ENCODE data around the gene ASPA. TPM values are rescaled to one million over a fixed set of nuclear protein-coding genes. Genes with fewer than 3 reads are reported as not detected.
"Not testable (repeated sequence)": the region's sequence is repeated elsewhere in the genome, so short reads cannot be mapped to it uniquely, and the experiment has no call there.

The ASPA gene
- total and polyA plus RNA-seq, 7 donors: 0.68 to 4.8 (median 2.9) TPM

GRCh38 chr17:3440451-3440850, 35.3 kb upstream of the ASPA start:
- no peak overlapping the region for H3K4me3 ChIP-seq
- no peaks in the 10 kb centered on the region for H3K36me3 ChIP-seq (ENCODE audit: insufficient read depth in 1 of 2, low read depth in 1 of 2)
- no peaks in the 10 kb centered on the region for H3K4me1 ChIP-seq
- ATAC-seq (no peak), DNase-seq (no peak)
- 68 to 85% (median 70%) methylated on average over 2 of the region's 2 CpGs for WGBS, 3 donors
- no peak overlapping the region for H3K27ac ChIP-seq
- no peaks in the 10 kb centered on the region for H3K9me3 ChIP-seq
- peaks cover 0 to 5% (median 0%) of the 10 kb centered on the region in 3 donors for H3K27me3 ChIP-seq (ENCODE audit: insufficient read depth in 3 of 3, low read length in 2 of 3)
- TF ChIP-seq, protein P1, sequence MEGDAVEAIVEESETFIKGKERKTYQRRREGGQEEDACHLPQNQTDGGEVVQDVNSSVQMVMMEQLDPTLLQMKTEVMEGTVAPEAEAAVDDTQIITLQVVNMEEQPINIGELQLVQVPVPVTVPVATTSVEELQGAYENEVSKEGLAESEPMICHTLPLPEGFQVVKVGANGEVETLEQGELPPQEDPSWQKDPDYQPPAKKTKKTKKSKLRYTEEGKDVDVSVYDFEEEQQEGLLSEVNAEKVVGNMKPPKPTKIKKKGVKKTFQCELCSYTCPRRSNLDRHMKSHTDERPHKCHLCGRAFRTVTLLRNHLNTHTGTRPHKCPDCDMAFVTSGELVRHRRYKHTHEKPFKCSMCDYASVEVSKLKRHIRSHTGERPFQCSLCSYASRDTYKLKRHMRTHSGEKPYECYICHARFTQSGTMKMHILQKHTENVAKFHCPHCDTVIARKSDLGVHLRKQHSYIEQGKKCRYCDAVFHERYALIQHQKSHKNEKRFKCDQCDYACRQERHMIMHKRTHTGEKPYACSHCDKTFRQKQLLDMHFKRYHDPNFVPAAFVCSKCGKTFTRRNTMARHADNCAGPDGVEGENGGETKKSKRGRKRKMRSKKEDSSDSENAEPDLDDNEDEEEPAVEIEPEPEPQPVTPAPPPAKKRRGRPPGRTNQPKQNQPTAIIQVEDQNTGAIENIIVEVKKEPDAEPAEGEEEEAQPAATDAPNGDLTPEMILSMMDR (IDR thresholded peaks at IDR 0.05): no peak
- intact Hi-C loops (cut with DNase I): no loop called here

- H3K27me3 ChIP-seq (ENCODE audit: insufficient read depth in 3 of 3, low read length in 2 of 3): no peaks in the 10 kb centered on the region
- no peak overlapping the region for H3K4me3 ChIP-seq
- H3K36me3 ChIP-seq (ENCODE audit: insufficient read depth in 1 of 2, low read depth in 1 of 2): no peaks in the 10 kb centered on the region
- ATAC-seq (no peak), DNase-seq (no peak)
- TF ChIP-seq, protein P1 (IDR thresholded peaks at IDR 0.05): no peak
- H3K27ac ChIP-seq: no peak overlapping the region
- intact Hi-C loops (cut with DNase I): no loop called here
- 57 to 63% (median 61%) methylated on average over 2 of the region's 2 CpGs for WGBS, 3 donors
- H3K9me3 ChIP-seq: no peaks in the 10 kb centered on the region
- no peaks in the 10 kb centered on the region for H3K4me1 ChIP-seq
These were observed 28.2 kb upstream of the ASPA start for GRCh38 chr17:3447625-3448024.

- Histone ChIP-seq H3K9me3 (no peaks in the 10 kb centered on the region), H3K27ac (no peak overlapping the region), H3K36me3 (ENCODE audit: insufficient read depth in 1 of 2, low read depth in 1 of 2) (no peaks in the 10 kb centered on the region), H3K27me3 (ENCODE audit: insufficient read depth in 3 of 3, low read length in 2 of 3) (no peaks in the 10 kb centered on the region), H3K4me1 (no peaks in the 10 kb centered on the region), H3K4me3 (no peak overlapping the region)
- 48 to 54% (median 51%) methylated on average over 2 of the region's 2 CpGs for WGBS, 3 donors
- TF ChIP-seq, protein P1 (IDR thresholded peaks at IDR 0.05): no peak
- ATAC-seq: no peak
- DNase-seq: no peak
- intact Hi-C loops (cut with DNase I): no loop called here
These were observed 27.6 kb upstream of the ASPA start for GRCh38 chr17:3448059-3448665.

- 77 to 88% (median 81%) methylated on average over 1 of the region's 1 CpG for WGBS, 3 donors
- H3K36me3 ChIP-seq (ENCODE audit: insufficient read depth in 1 of 2, low read depth in 1 of 2); H3K4me1 ChIP-seq; H3K27me3 ChIP-seq (ENCODE audit: insufficient read depth in 3 of 3, low read length in 2 of 3); ATAC-seq; DNase-seq; H3K4me3 ChIP-seq; H3K27ac ChIP-seq; H3K9me3 ChIP-seq; intact Hi-C loops (cut with DNase I): not testable (repeated sequence)
These were observed 9.4 kb upstream of the ASPA start for GRCh38 chr17:3466355-3466754.

DNA sequence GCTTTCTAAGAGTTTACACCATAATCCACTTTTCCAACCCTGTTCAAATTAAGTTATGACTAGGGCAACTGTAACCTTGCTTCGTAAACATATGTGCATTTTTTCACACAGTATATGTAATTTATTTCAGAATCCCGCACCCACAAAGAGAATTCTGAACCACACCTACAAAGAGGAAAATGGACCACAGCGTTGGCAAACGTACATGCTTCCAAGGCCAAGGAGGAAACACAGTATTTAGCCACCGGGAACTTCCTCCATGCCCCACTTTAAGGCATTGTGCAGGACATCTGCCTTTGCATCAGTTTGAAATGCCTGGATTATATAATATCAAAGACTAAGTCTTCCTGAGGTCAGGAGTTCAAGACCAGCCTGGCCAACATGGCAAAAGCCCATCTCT, 6.3 kb upstream of the ASPA start:
- ATAC-seq (no peak), DNase-seq (no peak)
- Histone ChIP-seq H3K27me3 (ENCODE audit: insufficient read depth in 3 of 3, low read length in 2 of 3) (no peaks in the 10 kb centered on the region), H3K27ac (no peak overlapping the region), H3K4me1 (no peaks in the 10 kb centered on the region), H3K9me3 (no peaks in the 10 kb centered on the region), H3K36me3 (ENCODE audit: insufficient read depth in 1 of 2, low read depth in 1 of 2) (no peaks in the 10 kb centered on the region), H3K4me3 (no peak overlapping the region)
- WGBS, 3 donors: 54 to 68% (median 55%) methylated on average over 5 of the region's 5 CpGs
- intact Hi-C loops (cut with DNase I): no loop called here
- TF ChIP-seq, protein P1 (IDR thresholded peaks at IDR 0.05): no peak
